T-helper 2 cell (primary cell): ENCODE results near the gene JPH3.

Experiments used
- DNase-seq, 5 experiments: peaks; one replicate each; pipeline versions ENCODE4 v3.0.0 to v3.0.0-alpha.2; 2012 to 2022

Gene JPH3

DNA sequence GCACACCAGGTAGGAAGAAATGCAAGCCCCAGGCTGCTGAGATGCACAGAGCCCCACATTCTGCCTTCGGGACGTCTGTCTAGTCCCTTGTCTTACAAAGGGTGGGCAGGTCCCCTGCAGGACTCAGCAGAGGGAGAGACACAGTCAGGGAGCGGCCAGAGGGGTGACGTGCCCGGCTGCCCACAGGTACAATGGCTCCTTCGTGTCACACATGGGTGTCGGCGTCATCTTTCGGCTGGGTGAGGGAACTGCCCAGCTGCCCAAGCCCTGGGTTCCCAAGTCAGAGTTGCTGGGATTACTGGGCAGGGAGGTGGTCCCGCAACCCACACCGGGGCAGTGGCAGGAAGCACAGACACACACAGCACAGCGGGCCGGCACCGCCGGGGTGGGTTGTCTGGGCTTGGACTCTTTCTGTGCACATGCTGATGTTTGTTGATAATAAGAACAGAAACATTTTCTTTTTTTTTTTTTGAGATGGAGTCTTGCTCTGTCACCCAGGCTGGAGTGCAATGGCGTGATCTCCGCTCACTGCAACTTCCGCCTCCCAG, 80.6 kb downstream of the JPH3 start:
- no peak for DNase-seq

DNA sequence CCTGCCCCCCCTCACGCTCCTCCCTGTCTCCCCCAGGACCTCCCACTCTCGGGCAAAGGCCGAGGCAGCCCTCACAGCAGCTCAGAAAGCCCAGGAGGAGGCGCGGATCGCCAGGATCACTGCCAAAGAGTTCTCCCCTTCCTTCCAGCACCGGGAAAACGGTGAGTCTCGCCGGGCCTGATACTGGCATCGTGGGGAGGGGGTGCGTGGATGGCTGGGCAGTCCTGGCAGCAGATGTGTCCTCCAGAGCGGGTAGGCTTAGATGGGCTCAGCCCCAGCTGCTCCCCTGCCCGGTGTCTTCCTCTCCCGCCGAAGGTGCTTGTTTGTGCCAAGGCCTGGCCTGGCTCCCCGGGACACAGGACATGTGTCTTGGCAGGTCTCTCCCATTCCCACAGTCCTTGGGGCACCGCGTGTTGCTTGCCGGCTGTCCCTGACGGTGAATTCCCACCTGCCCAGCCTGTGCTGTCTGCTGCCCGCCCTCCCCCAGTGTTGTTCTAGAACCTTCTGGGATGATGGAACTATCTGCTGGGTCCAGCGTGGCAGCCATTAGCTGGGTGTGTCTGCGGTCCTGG, 81.9 kb downstream of the JPH3 start:
- no peak for DNase-seq

DNA sequence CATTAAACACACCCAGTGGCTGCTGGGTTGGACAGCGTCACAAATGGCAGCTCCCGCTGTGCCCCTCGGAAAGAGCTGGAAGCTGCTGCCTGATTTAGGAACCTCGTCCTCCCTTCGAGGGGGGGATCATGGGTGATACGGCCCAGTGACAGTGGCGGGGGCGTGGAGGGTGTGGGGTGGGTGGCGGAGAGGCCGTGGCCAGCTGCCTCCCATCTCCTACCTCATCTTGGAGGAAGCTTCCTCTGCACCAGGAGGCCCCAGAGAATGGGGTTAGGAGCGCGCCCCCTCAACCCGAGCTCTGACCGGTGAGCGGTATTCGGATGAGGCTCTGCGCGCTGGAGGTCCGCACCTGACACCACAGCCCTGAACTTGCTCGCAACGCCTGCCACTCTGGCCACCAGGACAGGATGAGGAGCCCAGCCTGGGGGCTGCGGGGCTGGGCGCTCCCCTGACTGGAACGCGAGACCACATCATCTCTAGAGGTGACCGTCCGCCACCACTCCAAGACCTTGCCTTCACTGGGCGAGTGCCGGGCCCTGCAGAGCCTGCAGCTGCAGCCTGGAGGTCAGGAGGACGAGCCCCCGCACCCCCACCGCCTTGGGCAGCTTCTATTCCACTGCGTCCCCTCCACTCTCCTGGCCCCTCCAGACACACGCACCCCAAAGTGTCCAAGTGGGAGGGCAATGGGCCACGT, 82.5 kb downstream of the JPH3 start:
- no peak for DNase-seq

DNA sequence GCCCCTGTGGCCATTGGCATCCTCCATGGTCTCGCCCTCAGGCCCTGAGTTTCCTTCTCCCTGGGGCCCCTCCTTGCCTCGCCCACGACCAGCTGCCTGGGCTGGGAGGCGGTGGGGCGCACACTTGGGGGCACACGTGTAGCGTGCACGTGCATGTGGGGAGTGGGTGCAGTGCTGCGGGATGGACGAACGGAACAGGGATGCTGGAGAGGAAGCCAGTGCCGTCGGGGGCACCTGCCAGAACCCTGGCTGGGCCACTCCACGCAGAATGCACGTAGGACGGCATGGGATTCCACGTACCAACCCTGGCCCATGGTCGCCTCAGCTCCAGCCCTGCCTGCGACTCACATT, 83.1 kb downstream of the JPH3 start:
- no peak for DNase-seq

GRCh38 chr16:87685766-87686165, 83.5 kb downstream of the JPH3 start:
- DNase-seq = no peak

GRCh38 chr16:87686697-87687096, 84.4 kb downstream of the JPH3 start:
- DNase-seq = no peak

DNA sequence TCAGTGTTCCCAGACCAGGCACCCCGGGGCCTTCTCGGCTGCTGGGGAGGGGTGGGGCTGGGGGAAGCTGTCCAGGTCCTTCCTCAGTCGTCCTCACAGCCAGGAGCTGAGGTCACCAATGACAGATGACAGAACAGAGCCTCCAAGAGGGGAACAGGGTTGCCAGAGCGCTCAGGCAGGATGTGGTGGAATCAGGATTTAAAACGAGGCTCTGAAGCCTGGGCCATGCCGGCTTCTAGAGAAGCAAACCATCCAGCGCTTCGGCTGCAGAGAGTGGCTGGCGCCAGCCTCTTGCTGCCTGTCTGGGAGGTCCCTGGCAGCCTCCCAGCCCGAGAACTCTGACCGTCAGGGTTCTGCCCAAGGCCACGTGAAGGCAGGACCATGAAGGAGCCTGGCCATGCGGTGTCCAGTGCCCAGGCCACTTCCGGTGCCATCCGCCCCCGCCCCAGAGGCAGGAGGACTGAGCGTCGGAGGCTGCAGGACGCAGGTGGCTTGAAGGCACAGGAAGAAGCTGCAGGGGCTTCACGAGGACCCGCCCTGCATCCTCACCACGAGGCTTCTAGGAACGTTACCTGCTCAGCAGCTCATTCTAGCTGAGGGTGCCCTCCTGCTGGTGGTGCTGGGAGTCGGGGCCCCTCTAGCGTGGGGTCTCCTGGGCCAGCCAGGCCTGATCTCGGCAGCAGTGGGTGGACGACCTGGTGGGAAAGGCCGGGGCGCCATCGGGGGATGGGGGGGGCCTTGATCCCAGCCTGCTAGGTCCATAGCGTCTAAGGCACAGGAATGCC, 85.0 kb downstream of the JPH3 start:
- peak in 1 of 5 experiments; percentile 67 for DNase-seq

GRCh38 chr16:87687998-87688529, 85.8 kb downstream of the JPH3 start:
- no peak for DNase-seq

GRCh38 chr16:87688876-87689815, 86.8 kb downstream of the JPH3 start:
- no peak for DNase-seq

DNA sequence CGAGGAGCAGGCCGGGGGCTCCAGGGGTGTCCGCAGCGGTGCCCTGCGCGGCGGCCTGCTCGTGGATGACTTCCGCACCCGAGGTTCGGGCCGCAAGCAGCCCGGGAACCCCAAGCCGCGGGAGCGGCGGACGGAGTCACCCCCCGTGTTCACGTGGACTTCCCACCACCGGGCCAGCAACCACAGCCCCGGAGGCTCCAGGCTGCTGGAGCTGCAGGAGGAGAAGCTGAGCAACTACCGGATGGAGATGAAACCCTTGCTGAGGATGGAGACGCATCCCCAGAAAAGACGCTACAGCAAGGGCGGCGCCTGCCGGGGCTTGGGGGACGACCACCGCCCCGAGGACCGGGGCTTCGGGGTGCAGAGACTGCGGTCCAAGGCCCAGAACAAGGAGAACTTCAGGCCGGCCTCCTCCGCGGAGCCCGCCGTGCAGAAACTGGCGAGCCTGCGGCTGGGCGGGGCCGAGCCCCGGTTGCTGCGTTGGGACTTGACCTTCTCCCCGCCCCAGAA, 87.7 kb downstream of the JPH3 start:
- DNase-seq = no peak

DNA sequence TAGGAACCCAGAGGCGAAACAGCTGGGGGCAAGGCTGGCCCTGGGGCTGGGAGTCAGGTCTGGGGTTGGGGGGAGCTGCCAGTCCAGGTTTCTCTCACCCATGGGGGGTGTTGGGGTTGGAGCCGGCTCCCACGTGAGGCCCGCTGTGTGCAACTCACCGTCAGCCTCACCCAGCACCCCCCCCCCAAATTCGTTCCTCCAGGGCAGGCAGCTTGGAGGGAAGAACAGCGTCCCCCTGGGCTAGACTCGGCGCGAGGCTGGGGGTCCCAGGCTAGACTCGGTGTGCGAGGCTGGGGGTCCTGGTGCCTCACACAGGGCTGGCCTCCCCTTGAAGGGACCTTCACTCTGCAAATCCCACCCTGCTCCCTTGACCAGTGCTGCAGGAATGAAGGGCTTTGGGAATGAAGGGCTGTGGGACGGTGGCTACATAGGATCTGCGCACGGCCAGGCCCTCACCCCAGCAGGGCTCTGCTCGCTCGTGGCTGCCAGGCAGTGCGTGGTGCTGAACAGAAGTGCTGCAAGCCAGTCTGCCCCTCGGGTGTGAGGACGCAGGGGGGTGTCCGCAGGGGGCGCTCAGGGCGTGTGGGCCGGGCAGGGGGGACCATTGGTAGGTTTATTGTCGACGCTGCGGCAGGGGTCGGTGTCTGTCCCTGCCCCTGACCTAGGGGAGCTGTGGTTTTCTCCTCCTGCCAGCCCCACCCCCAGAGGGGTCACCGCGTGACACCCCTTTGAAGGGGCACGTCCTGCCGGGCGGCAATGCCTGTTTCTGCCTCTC, 88.8 kb downstream of the JPH3 start:
- no peak for DNase-seq

DNA sequence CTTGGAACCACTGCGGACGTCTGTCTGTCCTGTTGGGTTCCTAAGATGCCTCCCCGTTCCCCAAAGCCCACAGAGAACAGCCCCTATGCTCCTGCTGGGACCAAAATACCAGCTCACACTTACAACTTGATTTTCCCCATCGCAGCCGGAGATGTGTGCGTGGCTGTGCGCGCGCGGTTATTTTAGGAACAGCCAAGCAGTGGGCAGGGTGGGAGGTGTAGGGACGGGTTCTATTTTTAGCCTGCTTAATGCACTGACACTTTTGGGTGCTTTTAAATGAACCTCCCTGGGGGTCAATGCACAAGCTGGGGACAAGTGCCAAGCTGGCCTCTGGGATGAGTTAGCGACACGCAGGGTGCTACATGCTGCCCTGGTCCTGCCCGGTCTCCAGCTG, 89.4 kb downstream of the JPH3 start:
- no peak for DNase-seq

- DNase-seq = no peak
Observed at GRCh38 chr16:87692176-87692575, 89.9 kb downstream of the JPH3 start.

- no peak for DNase-seq
Observed at GRCh38 chr16:87692756-87693155, 90.4 kb downstream of the JPH3 start.

GRCh38 chr16:87693827-87694226, 91.5 kb downstream of the JPH3 start:
- DNase-seq = no peak

DNA sequence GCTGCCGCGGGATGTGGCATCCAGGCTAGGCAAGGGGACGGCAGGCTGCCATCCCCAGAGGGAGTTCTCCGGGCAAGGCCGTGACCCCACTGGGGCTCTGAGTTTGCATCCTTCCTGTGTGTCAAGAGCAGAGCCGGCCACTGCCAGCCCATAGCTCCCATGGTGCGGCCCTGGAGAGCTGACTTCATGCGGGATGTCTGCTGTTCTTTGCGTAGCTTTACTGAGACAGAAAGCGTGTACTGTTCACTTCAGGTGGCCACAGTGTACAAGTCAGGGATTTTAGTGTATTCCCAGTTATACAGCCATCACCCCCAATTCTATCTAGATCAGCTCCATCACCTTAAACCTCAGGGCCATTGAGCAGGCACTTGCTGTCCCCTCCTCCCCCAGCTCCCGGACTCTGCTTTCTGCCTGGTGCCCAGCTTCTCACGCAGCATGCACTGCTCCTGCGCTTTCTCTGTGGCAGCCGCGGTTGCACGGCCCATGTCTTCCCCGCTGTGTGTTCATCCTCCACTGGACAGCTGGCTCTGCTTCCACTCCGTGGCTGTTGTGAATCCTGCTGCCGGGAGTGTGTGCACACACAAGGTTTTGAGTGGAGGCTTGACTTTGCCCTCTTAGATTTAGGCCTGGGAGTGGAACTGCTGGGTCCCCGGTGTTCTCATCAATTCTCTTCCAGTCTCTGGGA, 92.3 kb downstream of the JPH3 start:
- DNase-seq = no peak

- no peak for DNase-seq
Observed at GRCh38 chr16:87695534-87695933, 93.2 kb downstream of the JPH3 start.

GRCh38 chr16:87696726-87697125, 94.4 kb downstream of the JPH3 start:
- DNase-seq = no peak

DNA sequence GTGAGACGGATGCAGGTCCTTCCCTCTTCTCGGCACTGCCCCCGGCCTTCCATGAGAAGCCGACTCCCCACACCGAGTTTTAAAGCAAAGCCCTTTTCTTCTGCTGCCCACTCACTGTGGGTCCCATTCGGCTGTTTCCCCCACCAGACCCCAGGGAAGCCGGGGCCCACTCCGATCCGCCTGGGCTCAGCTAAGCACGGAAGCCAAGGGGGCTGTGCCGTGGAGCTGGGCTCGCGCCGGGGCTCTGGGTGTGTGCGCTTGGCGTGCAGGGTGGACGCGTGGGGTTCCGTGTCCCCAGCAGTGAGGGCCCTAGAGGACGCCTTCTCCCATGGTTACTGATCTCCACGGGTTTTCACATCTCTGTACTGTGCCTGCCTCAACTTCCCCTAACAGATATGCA, 94.9 kb downstream of the JPH3 start:
- DNase-seq = no peak

DNA sequence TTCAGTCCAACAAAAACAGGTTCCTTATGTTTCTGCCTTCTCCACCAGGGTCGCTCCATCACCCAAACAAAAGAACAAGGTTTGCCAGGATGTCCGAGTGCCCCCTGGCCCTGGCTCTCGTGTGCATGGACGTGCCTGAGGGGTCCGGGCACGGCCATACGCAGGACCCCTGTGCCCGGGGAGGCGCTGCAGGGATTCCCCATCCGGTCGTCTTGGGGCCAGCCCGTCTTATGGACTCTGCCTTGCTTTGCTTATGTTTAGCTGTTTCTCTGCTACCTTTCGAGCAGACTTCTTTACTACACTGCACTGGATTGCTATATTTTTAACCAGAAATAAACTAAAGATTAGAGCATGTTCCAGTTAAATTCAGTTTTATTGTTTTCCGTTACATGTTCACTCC, 95.5 kb downstream of the JPH3 start:
- DNase-seq = no peak

GRCh38 chr16:87698241-87698640, 95.9 kb downstream of the JPH3 start:
- peak in 1 of 5 experiments; percentile 89 for DNase-seq
